Measurements from ENCODE around the gene FERMT2.

The FERMT2 gene

GRCh38 chr14:52861403-52861802, 89.4 kb downstream of the FERMT2 start:
- DNase-seq = no peak

GRCh38 chr14:52860910-52861309, 89.9 kb downstream of the FERMT2 start:
- no peak for DNase-seq

GRCh38 chr14:52860209-52860608, 90.6 kb downstream of the FERMT2 start:
- DNase-seq = no peak

GRCh38 chr14:52856139-52856538, 94.7 kb downstream of the FERMT2 start:
- no peak for DNase-seq

GRCh38 chr14:52853522-52853854, 97.4 kb downstream of the FERMT2 start:
- DNase-seq = no peak

- no peak for DNase-seq
These were observed 97.9 kb downstream of the FERMT2 start for GRCh38 chr14:52852810-52853521.

- DNase-seq = no peak
These were observed 100.4 kb downstream of the FERMT2 start for GRCh38 chr14:52850451-52850909.

- DNase-seq = no peak
These were observed 102.2 kb downstream of the FERMT2 start for GRCh38 chr14:52848626-52849025.

GRCh38 chr14:52846591-52846990, 104.3 kb downstream of the FERMT2 start:
- no peak for DNase-seq

- DNase-seq = no peak
These were observed 105.8 kb downstream of the FERMT2 start for GRCh38 chr14:52845081-52845480.

- DNase-seq = no peak
These were observed 106.4 kb downstream of the FERMT2 start for GRCh38 chr14:52844262-52845060.

- no peak for DNase-seq
These were observed 110.0 kb downstream of the FERMT2 start for GRCh38 chr14:52840877-52841276.

- DNase-seq = no peak
These were observed 113.4 kb downstream of the FERMT2 start for GRCh38 chr14:52837451-52837850.

GRCh38 chr14:52836063-52836462, 114.8 kb downstream of the FERMT2 start:
- no peak for DNase-seq

GRCh38 chr14:52835122-52835903, 115.5 kb downstream of the FERMT2 start:
- DNase-seq = no peak

- DNase-seq = no peak
These were observed 116.4 kb downstream of the FERMT2 start for GRCh38 chr14:52834440-52834842.

GRCh38 chr14:52833891-52834290, 117.0 kb downstream of the FERMT2 start:
- DNase-seq = no peak

GRCh38 chr14:52829527-52830185, 121.2 kb downstream of the FERMT2 start:
- DNase-seq = no peak

- DNase-seq = no peak
These were observed 123.4 kb downstream of the FERMT2 start for GRCh38 chr14:52827426-52827825.

- no peak for DNase-seq
These were observed 125.8 kb downstream of the FERMT2 start for GRCh38 chr14:52825085-52825484.

GRCh38 chr14:52824462-52824861, 126.4 kb downstream of the FERMT2 start:
- no peak for DNase-seq

- DNase-seq = no peak
These were observed 129.0 kb downstream of the FERMT2 start for GRCh38 chr14:52821805-52822250.

- DNase-seq = no peak
These were observed 142.7 kb downstream of the FERMT2 start for GRCh38 chr14:52808101-52808500.

All from CD4-positive, alpha-beta T cell treated with Interleukin-10 for 1 hour (primary cell).